DOHH2 (cell line): ENCODE data around the gene ANKRD33B.

Experiments used
- CTCF ChIP-seq: fragments of 200-600 bp; sonication (generic); IDR thresholded peaks from one replicate; pipeline ENCODE4 v1.5.1; 2014; ENCODE audit warnings: antibody characterized with exemption, mild to moderate bottlenecking, low read depth, low read length; ENCODE audit not compliant: poor library complexity, severe bottlenecking
- EZH2phosphoT487 ChIP-seq: fragments of 200-600 bp; sonication (generic); IDR thresholded peaks from 2 replicates; pipeline ENCODE4 v1.6.1; 2017; ENCODE audit warnings: borderline replicate concordance, mild to moderate bottlenecking, antibody characterized with exemption, low read length, moderate library complexity, mixed read lengths

DNA sequence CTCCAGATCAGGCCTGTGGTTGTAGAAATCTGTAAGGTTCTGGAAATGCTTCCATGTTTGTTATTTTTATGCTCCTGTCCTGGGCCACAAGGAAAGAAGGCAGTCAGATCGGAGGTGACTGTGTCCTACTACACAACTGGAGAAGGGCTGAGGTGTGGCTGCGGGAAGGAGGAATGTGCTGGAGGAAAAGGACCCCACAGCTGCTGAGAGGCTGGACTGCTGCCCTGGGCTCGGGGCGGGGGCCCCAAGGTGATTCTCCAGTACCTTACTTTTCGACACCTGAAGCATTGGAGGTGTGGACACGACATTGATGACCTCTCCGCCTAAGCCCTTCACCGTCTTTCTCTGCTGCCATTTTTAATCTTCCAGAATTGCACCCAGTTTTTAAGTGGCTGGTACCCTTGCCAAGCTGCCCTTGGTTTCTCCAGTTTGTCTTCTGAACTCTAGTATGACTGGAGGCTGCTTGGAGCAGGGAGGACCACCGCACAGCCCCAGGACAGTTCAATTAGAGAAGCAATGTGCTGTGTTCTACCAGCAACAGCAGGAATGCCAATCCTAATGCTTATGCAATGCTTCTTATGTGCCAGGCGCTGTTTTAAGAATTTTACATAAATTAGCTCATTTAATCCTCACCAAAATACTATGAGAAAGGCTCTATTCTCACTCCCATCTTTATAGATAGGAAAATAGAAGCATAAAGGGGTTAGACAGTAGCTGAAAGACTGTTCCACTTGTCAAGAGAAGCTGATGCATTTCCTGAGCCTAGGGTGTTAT lies 13.5 kb upstream of the ANKRD33B start:
- TF ChIP-seq CTCF (no peak), EZH2phosphoT487 (no peak)
